SK-N-SH (cell line): ENCODE results near the gene TMEM117.

Experiments used
- CTCF ChIP-seq: fragments of 200-600 bp; sonication (generic); IDR thresholded peaks from 2 replicates; pipeline ENCODE4 v1.6.1; 2017; ENCODE audit warnings: antibody characterized with exemption, mild to moderate bottlenecking, moderate library complexity
- MAX ChIP-seq: IDR thresholded peaks from 2 replicates; pipeline ENCODE4 v1.4.0; 2012; ENCODE audit warnings: low read depth
- NRF1 ChIP-seq: IDR thresholded peaks from 2 replicates; pipeline ENCODE4 v1.6.1; 2012; ENCODE audit warnings: low read depth, mild to moderate bottlenecking, low read length

GRCh38 chr12:44127966-44128710, 292.3 kb downstream of the TMEM117 start:
- TF ChIP-seq CTCF: no peak
- TF ChIP-seq MAX: no peak
- TF ChIP-seq NRF1: no peak
